ENCODE data around the gene ARHGEF1. TPM values are rescaled to one million over a fixed set of nuclear protein-coding genes. Genes with fewer than 3 reads are reported as not detected.
"Not testable (repeated sequence)": the region's sequence is repeated elsewhere in the genome, so short reads cannot be mapped to it uniquely, and the experiment has no call there.

Gene ARHGEF1
- total RNA-seq, 1 donor from 2014 or later: 34.7 TPM

GRCh38 chr19:41930322-41930722 is 47.3 kb downstream of the ARHGEF1 start:
- DNase-seq (ENCODE audit: low read depth in 2 of 2): no peak

- no peak for DNase-seq (ENCODE audit: low read depth in 2 of 2)
These were observed 48.1 kb downstream of the ARHGEF1 start for GRCh38 chr19:41930926-41931592.

- DNase-seq (ENCODE audit: low read depth in 2 of 2): no peak
These were observed 49.3 kb downstream of the ARHGEF1 start for GRCh38 chr19:41932259-41932719.

- no peak for DNase-seq (ENCODE audit: low read depth in 2 of 2)
These were observed 49.8 kb downstream of the ARHGEF1 start for GRCh38 chr19:41932720-41933332.

- no peak for DNase-seq (ENCODE audit: low read depth in 2 of 2)
These were observed 50.9 kb downstream of the ARHGEF1 start for GRCh38 chr19:41933693-41934426.

GRCh38 chr19:41934849-41935374 is 51.9 kb downstream of the ARHGEF1 start:
- DNase-seq (ENCODE audit: low read depth in 2 of 2): peak; percentile 58 to 69

- DNase-seq (ENCODE audit: low read depth in 2 of 2): no peak
These were observed 52.9 kb downstream of the ARHGEF1 start for GRCh38 chr19:41935760-41936415.

- no peak for DNase-seq (ENCODE audit: low read depth in 2 of 2)
These were observed 53.4 kb downstream of the ARHGEF1 start for GRCh38 chr19:41936416-41936850.

GRCh38 chr19:41936961-41937360 is 54.0 kb downstream of the ARHGEF1 start:
- DNase-seq (ENCODE audit: low read depth in 2 of 2): no peak

- DNase-seq (ENCODE audit: low read depth in 2 of 2): no peak
These were observed 54.8 kb downstream of the ARHGEF1 start for GRCh38 chr19:41937525-41938468.

- not testable (repeated sequence) for DNase-seq (ENCODE audit: low read depth in 2 of 2)
These were observed 56.2 kb downstream of the ARHGEF1 start for GRCh38 chr19:41939209-41939608.

- DNase-seq (ENCODE audit: low read depth in 2 of 2): no peak
These were observed 57.1 kb downstream of the ARHGEF1 start for GRCh38 chr19:41939861-41940730.

- DNase-seq (ENCODE audit: low read depth in 2 of 2): no peak
These were observed 57.9 kb downstream of the ARHGEF1 start for GRCh38 chr19:41940731-41941409.

GRCh38 chr19:41941410-41942202 is 58.6 kb downstream of the ARHGEF1 start:
- no peak for DNase-seq (ENCODE audit: low read depth in 2 of 2)

GRCh38 chr19:41944336-41944735 is 61.4 kb downstream of the ARHGEF1 start:
- DNase-seq (ENCODE audit: low read depth in 2 of 2): no peak

- DNase-seq (ENCODE audit: low read depth in 2 of 2): no peak
These were observed 62.3 kb downstream of the ARHGEF1 start for GRCh38 chr19:41945135-41945766.

- DNase-seq (ENCODE audit: low read depth in 2 of 2): no peak
These were observed 64.1 kb downstream of the ARHGEF1 start for GRCh38 chr19:41947091-41947490.
